Stimulated activated naive CD8-positive, alpha-beta T cell treated with anti-CD3 and anti-CD28 coated beads, Interleukin-15, Interleukin-2, amounts not matched to agents 100 U/mL and 50 U/mL, for 24 hours (primary cell): ENCODE measurements around the gene PLD4.
A peak's percentile ranks its signal among the peaks of the same experiment; 100 is the strongest.

Source experiments
- ATAC-seq: fragments of 150-1000 bp; cut with Tn5 transposase; one replicate; pipeline ENCODE4 v1.10.0; 2021
- DNase-seq: peaks from one replicate; pipeline ENCODE4 v3.0.0; 2021

PLD4 gene

GRCh38 chr14:104976198-104977007 is 51.7 kb downstream of the PLD4 start:
- ATAC-seq (peak; percentile 78), DNase-seq (peak; percentile 92)

DNA sequence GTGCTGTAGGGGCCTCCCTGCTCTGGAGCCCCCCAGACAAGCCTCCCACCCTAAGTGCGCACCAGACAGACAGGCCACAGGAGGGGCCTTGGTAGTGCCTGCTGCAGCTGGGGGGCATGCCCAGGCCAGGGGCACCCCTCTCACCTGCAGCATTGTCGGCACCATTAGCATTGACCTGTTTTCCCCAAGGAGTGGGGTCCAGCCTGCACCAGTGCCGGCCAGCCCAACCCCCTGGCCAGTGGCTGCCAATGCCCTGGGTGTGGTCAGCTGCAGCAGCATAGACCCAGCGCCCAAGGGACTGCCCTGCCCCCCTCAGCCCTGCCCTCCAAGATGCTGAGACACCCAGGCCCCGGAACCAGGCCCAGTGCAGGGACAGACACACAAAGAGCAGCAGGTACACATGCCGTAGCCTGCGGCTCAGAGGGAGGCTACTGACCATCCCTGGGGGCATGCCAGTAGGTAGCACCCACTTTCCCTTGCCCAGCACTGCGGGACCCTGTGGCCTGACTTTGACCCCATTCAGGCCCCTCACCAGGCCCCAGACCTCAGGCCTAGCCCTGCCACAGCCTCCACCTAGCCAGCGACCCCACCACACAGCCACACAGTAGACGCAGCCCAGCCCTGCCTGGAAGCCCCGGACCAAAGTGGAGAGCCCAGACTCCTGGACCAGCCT is 52.5 kb downstream of the PLD4 start:
- ATAC-seq: no peak
- no peak for DNase-seq

GRCh38 chr14:104977681-104978653 is 53.3 kb downstream of the PLD4 start, which contains the start of gene AHNAK2:
Gene AHNAK2, minus strand, starts transcription at chr14:104978374. Its CDS starts 137 bp downstream, at chr14:104978237.
- ATAC-seq: peak; percentile 71
- peak; percentile 70 for DNase-seq

DNA sequence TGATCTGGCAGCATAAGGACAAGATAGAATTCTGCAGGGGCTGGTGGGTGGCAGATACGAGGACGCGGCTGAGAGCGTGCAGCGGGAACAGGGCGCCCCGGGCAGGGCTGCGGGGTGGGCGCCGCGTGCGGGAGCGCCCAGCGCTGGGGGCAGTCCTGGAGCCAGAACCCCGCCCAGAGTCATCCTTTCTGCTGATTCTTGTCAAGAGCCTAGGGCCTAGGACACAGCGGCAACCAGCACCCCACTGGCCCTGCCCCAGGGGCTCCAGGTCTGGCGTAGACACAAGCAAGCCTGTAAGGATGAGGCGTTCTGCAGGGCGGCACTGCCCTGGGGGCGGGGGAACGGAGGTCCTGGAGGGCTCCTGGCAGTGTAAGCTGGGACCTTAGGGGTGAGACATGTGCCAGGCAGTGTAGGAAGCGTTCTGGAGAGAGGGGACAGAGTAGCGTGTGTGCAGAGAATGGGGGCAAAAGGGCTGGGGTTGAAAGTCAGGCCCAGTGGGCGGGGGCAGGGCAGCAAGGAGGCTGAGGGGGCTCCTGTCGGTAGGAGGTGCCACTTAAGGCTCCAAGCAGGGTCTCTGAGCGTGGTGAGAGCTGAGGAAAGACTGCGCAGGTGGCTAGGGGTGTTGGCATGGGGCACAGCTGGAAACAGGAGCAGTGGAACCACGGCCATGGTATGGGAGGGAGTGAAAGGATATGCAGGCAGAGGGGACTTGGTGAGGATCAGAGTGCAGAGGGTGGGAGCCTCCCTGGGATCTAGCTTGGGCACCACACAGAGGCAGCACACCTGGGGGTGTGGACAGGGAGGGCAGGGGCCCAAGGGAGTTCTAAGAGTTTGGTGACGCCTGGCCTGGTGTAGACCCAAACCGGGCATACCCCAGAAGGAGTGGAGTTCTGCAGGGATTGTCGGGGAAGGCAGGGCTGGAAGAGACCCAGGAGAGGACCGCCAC is 54.3 kb downstream of the PLD4 start:
- DNase-seq: no peak
- no peak for ATAC-seq

- ATAC-seq (no peak), DNase-seq (no peak)
Measured at GRCh38 chr14:104979758-104980610, 55.3 kb downstream of the PLD4 start.

DNA sequence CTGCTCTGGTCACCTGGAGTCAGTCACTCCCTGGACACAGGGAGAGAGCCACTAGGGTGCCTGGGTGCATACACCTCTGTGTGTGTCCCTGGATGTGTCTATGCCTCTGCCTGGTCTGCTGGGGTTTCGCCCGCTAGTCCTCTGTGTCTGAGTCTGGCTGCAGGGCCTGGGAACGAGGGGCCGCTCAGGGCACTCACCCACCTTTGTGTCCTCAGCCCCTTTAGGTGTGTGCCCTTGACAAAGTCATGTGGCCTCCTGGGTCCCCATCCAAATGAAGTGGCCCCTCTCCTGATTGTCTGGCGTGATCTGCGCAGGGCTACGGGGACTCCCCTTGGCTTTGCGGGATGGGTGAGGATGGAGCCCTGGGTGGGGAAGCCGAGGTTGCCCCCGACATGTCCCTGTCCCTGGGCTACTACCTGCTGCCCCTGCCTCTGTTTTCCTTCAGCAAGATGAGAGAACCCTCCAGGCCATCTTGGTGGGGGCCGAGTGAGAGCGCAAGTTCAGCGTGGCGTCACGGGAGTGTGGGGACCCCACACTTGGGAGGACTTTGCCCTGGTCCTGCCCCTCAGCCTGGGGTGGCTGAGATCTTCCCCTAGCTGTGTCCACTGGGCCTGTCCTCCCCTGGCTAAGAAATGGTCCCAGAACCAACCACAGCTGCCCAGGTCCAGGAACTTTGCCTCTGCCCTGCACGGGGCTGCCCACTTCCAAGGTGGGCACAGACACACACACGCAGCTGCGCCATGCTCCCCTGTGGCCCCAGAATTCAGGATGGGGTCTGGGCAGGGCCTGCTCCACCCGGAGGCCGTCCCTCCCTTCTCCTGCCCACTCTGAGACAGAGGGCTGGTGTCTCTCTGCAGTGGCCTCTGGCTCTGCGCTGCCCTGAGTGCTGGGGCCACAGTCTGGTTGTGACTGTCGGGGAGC is 56.2 kb downstream of the PLD4 start:
- ATAC-seq: no peak
- DNase-seq: no peak

GRCh38 chr14:104981699-104982541 is 57.2 kb downstream of the PLD4 start:
- ATAC-seq (no peak), DNase-seq (no peak)

DNA sequence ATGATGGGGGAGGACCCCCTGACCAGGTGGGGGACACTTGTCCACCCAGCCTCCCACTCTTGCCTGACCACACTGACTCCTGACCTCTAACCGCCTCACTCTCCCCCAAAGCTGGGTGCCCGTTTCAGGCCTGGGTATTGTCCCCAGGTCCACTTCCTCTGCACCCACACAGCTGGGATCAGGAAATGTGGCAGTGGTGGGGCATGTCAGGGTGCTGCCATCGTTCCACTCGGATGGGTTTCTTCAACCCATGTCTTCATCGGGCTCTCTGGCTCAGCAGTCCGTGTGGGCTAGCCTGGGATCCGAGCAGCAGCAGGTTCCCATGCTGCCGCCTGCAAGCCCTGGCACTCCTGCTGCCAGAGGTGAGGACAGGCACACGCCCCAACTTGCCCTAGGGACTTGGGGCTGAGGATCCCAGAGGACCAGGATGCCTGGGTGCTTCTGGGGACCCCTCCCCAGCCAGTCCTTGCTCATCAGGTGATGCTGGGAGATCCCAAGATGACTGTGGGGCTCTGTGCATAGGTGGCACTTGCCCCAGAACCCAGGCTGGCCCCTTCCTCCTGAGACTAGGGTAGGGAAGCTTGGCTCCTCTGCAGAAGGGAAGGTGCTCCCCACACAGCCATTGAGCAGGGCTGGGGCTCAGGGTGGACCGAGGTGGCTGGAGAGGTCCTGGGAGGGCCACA is 58.0 kb downstream of the PLD4 start:
- ATAC-seq: no peak
- DNase-seq: no peak
